ENCODE results near the gene ACYP1.
A peak's percentile ranks its signal among the peaks of the same experiment; 100 is the strongest.

The ACYP1 gene

DNA sequence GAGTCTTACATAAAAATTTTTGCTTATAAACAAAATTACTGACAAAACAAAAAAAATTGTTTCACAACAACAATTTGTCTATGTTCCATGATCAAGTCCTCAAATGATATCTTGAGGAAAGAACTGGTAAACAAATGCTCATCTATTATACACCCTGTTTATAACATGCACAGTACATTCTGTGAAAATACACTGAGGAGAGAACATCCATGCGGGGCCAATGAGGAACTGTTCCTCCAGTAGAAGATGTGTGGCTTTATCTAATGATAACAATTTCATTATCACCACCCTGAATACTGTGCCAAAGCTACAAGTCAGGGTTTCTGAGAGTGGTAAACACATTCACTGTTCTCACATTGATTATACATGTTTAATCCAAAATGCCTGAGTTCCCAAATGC is 23.3 kb downstream of the ACYP1 start:
- no peak for DNase-seq

DNA sequence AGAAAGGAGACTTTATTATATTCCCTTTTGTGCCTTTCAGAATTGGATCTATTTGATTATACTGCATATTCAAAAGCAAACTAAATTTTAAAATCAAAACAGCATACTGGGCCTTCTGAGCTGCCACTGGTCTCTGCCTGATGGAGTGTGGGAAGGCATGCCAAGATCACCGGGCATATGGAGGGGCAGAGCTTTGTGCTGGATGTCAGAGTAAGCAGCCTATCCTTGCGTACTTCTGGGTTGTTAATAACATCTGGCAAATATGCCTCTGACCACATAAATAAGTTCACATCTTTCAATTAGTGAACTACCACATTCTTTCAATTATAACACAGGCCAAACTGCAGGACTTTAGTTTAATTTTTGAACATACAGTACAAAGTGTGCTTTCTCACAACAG is 30.9 kb downstream of the ACYP1 start:
- DNase-seq = no peak

- no peak for DNase-seq
Observed at GRCh38 chr14:75030147-75030546, 33.7 kb downstream of the ACYP1 start.

DNA sequence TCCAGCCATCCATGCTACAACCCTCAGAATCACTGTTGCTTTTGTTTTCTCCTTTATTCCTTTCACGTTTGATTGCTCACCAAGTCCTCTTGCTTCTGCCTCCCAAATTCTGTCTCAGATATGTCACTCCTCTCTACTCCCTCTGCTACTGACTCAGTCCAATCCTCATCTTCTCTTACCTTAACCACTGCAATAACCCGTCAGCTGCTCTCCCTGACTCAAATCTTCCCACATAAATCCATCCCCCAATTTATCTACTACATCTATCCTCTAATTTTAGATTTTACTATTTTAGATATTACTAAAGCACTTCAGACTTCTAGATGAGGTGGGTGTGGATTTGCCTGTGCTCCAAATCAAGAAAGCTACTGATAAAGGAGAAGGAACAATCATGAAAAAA is 37.9 kb downstream of the ACYP1 start:
- DNase-seq = peak in 1 of 2 donors; percentile 39

GRCh38 chr14:75025082-75025481 is 38.7 kb downstream of the ACYP1 start:
- peak; percentile 60 to 73 for DNase-seq

DNA sequence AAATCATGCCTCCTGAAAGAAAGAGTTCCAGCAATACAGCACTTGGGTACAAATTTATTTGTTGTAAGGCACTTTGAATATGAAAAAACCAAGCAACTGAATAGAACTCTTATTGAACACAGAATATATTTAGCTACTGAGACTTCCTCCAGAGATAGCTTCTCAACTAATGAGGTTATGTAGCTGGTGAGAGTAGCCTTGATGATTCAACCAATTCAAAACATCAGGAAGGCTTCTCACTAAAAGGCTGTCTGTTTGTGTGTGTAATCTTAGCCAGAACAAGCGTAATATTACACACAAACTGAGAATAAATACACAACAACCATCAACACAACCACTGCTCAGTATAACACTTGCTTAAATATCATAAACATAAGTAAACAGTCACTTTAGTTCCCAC is 40.7 kb downstream of the ACYP1 start:
- DNase-seq = no peak

DNA sequence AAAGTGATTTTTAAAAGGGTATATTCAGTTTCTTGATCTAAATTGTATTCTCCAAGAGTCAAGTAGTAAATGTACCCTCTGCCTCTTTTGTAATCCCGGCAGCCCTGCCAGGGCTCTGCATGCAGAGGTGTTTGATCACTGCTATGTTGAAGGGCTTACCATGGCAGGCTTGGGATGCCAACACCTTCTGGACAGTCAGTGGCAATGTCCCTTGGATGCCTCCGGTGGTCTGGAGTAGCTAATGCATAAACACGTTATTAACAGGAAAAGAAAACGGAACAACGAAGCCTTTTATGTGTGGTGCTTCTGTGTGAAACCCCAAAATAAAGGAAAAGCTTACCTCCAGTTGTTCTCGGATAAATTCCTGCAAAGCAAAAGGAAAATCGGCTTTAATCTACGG is 41.2 kb downstream of the ACYP1 start:
- peak; percentile 18 to 45 for DNase-seq

DNA sequence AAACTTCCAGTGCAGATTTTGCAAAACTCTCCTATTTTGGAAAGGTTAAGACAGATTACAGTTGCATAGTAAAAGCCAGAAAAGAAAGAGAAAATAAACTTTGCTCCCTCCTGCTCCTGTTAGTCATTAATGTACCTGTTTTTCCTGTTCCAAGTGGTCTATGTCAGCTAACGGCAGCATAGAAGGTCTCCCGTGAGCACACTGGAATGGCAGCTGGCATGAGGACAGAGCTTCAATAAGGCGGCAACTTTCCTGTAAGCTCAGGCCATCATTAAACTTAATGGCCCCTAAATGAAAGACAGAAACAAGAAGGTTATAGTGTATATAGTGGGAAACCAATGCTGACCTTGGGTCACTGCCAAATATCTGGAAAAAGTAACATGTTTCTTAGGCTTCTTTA is 45.1 kb downstream of the ACYP1 start:
- DNase-seq = no peak

DNA sequence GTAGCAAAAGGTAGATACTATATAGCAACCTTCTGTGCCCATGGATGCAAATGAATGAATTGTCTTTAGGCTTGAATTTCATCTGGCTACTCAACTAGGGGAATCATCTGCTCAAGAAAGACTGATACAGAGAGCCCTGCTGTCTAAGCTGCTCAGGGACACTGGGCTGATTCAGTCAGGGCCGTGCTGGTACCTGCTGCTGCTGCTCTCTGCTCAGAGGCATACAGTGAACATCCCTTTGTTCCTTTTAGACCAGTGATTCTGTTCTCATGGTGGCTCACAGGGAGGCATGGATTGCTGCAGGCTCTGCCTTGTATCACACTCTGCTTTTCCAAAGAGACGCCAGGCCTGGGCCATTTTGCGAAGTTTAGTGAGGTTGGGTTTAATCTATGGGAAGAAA is 47.0 kb downstream of the ACYP1 start:
- no peak for DNase-seq

GRCh38 chr14:75015496-75015895 is 48.3 kb downstream of the ACYP1 start:
- DNase-seq = no peak

DNA sequence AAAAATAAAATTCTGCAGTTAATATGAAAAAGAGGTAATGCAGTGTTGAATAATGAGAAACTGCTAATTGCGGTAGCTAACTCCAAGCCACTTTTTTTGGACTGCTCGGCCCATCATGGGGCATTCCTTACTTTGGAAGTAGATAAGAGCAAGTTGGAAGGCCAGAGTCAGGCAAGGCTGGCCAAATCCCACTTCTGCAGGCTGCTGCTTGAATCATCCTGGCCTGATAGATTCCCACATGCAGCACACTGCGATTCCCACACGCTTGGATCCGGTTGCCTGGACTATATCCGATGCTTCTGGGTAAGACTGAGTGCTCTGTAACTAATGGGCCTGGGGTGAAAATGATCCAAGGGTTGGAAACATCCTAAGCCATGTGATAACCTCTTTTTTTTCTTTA is 50.5 kb downstream of the ACYP1 start:
- no peak for DNase-seq

DNA sequence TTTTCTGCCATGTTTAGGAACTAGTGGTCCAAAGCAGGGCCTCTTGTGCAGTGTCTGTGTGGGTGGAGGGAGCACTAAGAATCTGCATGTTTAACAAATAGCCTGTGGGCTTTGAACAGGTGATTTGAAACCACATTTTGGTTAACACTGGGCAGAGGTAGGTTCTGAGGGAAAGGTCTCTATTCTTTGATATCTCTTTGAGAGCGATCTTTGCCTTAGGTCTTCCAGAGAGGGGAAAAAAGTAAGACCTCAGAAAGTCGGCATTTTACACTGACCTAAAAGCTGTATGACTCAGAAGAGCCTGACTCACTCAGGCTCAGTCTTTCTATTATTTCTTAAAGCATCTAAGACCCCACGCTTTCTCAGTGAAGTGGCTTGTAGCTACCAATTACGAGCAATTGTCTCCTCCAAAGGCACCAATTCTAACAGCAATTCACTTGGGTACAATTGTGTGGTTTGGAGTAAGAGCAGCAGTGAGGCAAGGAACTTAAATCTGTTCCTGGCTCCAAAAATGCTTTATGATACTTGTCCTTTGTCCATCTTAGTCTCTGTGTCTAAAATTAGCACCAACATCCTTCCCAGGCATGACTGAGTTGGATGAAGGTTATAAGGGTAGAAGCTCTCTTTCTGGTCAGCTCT is 52.3 kb downstream of the ACYP1 start:
- DNase-seq = no peak

DNA sequence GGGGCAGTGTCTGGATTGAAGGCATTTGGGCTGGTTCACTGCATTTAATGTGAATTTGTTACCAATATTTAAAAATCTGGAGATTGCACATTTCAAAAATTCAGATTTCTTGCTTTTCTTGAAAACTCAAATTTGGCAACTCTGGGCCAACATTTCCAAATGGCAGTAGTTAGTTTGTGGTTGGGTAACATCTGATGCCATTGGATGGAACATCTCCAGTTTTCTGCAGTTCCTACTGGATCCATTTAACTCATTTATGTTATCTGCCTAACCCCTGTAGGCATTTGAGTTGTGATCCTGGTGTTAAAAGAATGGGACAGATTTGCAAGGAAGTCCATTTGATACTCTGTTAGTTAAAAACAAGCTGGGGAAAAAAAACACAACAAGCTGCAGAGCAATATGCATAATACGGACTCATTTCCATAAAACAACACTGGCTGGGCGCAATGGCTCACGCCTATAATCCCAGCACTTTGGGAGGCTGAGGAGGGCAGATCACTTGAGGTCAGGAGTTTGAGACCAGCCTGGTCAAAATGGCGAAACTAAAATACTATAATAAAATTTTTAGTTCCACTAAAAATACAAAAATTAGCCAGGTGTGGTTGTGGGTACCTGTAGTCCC is 53.2 kb downstream of the ACYP1 start:
- DNase-seq = peak; percentile 11 to 38

DNA sequence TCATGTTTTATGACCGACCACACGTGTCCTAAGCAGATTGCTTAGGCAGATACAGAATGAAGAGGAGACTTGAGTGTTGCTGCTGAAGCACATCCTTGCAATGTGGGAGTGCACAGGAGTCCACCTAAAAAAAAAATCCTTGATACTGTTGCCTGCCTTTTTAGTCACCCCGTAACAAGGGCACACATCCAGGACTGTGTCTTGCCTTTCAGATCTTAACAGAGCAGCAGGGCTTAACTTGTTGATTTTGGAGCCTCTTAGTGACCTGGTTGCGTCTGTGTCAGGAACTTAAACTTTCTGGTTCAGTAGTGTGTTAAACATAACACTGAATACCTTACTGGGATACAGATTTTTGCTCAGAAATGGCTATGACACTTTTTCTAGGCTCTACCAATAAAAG is 54.6 kb downstream of the ACYP1 start:
- no peak for DNase-seq

- no peak for DNase-seq
Observed at GRCh38 chr14:75005357-75005756, 58.5 kb downstream of the ACYP1 start.

DNA sequence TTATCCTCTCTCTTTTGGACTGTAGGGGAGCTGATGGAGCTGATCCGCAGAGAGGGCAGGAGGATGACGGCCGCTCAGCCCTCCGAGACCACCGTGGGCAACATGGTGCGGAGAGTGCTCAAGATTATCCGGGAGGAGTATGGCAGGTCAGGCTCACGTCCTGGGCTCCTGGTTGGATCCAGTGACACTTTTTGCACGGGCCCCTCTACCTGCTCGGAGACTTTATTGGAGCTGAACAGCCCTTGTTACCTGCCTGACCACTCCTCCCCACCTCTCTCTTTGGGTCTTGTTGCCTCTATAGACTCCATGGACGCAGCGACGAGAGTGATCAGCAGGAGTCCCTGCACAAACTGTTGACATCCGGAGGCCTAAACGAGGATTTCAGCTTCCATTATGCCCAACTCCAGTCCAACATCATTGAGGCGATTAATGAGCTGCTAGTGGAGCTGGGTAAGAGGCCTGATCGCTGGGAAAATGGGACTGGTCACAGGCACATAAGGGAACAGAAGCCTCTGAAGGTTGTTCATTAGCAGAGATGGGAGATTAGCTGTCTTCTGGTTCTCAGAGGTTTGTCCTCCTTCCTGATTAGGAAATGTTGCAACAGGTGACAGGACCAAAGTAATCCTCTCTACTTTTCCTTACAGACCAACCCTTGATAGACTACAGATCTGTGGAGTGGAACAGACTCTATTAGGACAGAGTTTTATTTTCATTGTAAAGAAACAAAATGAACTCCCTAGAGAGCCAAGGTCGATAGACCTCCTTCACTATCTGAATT is 60.4 kb downstream of the ACYP1 start:
- DNase-seq = no peak

All from inflammatory macrophage (primary cell).